HG03520 (cell line): ENCODE data around the gene MRPS23.

Experiments used
- ATAC-seq: cut with Tn5 transposase; IDR thresholded peaks from one replicate; pipeline ENCODE4 v1.9.1; 2021; ENCODE audit warnings: mild to moderate bottlenecking, moderate library complexity; ENCODE audit not compliant: unreplicated experiment

MRPS23 gene

GRCh38 chr17:57879437-57880085, 29.7 kb upstream of the MRPS23 start:
- no peak for ATAC-seq

- ATAC-seq: no peak
These were observed 28.0 kb upstream of the MRPS23 start for GRCh38 chr17:57877803-57878377.

- ATAC-seq: no peak
These were observed 27.0 kb upstream of the MRPS23 start for GRCh38 chr17:57876866-57877237.

GRCh38 chr17:57876023-57876865, 26.4 kb upstream of the MRPS23 start:
- ATAC-seq: no peak

- no peak for ATAC-seq
These were observed 25.6 kb upstream of the MRPS23 start for GRCh38 chr17:57875290-57876022.

- no peak for ATAC-seq
These were observed 24.8 kb upstream of the MRPS23 start for GRCh38 chr17:57874434-57875289.

- no peak for ATAC-seq
These were observed 24.2 kb upstream of the MRPS23 start for GRCh38 chr17:57874058-57874419.

- ATAC-seq: no peak
These were observed 23.6 kb upstream of the MRPS23 start for GRCh38 chr17:57873261-57874057.

- no peak for ATAC-seq
These were observed 22.7 kb upstream of the MRPS23 start for GRCh38 chr17:57872536-57872935.

- no peak for ATAC-seq
These were observed 22.0 kb upstream of the MRPS23 start for GRCh38 chr17:57871863-57872262.

- no peak for ATAC-seq
These were observed 21.3 kb upstream of the MRPS23 start for GRCh38 chr17:57871155-57871554.

- ATAC-seq: no peak
These were observed 20.4 kb upstream of the MRPS23 start for GRCh38 chr17:57870283-57870635.

GRCh38 chr17:57869617-57870282, 19.9 kb upstream of the MRPS23 start:
- ATAC-seq: no peak

- no peak for ATAC-seq
These were observed 19.2 kb upstream of the MRPS23 start for GRCh38 chr17:57868910-57869616.

- ATAC-seq: no peak
These were observed 18.4 kb upstream of the MRPS23 start for GRCh38 chr17:57868007-57868909.

GRCh38 chr17:57867126-57867525, 17.3 kb upstream of the MRPS23 start:
- no peak for ATAC-seq

- no peak for ATAC-seq
These were observed 16.9 kb upstream of the MRPS23 start for GRCh38 chr17:57866723-57867122.

GRCh38 chr17:57866319-57866718, 16.5 kb upstream of the MRPS23 start:
- ATAC-seq: no peak
